Amniotic stem cell (primary cell): ENCODE data around the gene SMIM22.
A peak's percentile ranks its signal among the peaks of the same experiment; 100 is the strongest.

ENCODE experiments used
- DNase-seq: peaks from one replicate; lab custom pipeline; 2025; lab: John Stamatoyannopoulos, UW

SMIM22 gene

GRCh38 chr16:4795828-4796572 is 831 bp downstream of the SMIM22 start:
- no peak for DNase-seq

DNA sequence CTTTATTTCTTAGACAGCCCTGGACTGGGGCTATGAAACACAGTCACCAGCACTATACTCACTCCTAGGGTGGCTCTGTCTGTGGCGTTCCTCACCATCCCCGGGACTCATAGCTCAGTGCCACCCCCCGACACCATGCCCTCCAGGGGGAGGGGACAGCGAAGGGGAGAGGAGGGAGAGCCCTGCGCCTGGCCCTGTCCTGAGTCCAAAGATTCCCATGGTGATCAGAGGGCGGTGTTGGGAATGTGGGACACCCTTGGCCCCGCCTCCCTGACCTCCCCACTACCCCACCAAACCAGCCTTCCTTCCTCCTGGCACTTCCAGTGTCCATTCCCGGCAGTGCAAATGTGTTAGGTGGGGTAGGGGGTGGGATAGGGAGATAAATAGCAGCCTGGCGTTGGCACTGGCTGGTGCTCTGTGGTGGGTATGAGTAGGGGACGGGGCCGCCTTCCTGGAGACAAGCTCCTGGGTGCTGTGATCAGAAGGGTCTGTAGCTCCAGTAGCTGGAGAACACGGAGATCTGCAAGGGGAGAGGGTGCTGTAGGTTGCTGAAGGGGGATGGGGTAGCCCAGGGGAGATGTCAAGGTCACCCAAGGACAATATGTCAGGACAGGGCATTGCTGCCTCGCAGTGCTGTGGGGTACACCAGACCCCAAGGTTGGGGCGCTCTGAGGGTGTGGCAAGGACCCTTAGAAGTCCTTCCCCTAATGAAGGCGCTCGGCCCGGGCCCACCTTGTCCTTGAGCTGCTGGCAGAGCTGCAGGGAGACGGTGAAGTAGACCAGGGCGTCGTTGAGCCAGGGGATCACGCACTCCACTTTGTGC is 2.0 kb downstream of the SMIM22 start:
- no peak for DNase-seq

DNA sequence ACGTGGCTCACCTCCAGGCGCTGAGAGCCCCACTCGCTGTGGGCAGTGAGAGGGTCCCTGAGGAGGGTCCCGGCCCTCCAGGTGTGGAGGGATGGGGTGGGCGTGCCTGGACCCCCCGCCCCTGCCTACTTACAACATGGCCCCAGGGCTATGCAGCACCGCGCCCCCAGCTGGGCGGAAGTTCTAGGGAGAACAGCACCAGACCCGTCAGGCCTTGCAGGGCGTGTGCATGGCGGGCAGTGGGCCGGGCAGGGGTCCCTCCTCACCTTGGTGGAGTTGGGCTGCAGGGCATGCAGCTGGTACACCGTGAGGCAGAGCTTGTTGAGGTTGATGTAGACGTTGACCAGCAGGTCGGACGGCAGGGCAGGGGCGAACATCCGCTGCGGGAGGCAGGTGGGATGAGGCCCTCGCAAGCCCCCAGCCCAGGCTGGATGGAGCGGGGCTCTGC is 2.7 kb downstream of the SMIM22 start:
- no peak for DNase-seq

GRCh38 chr16:4798456-4798855 is 3.3 kb downstream of the SMIM22 start:
- no peak for DNase-seq

DNA sequence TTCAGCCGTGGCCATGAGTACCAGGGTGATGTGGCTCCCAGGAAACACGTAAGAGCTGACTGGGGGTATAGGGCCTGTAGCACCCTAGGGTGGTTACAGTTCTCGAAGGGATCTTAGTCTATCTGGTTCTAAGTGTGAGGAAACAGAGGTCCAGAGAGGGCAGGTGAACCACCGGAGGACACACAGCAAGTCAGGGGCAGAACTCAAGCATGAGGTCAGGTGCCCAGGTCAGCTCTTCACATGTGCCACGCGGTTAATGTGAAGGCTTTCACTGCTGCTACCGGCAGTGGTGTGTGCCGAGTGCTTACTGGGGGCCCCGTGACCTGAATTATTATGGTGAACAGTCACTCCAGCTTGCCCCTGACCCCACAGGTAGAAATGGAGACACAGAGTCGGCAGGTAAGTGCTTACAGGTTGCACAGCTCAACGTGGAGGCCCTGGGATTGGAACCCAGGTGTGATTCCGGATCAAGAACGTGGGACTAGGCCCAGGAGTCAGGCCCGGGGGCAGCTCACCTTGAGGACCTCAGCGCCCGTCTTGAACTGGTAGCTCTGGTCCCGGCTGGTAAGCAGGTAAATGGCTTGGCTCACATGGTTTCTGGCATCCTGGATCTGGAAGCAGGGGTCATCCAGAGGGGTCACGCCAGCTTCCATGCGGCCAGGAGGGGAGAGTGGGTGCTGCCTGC is 4.1 kb downstream of the SMIM22 start:
- DNase-seq, result no peak

- DNase-seq, result no peak
Measured at GRCh38 chr16:4800290-4801041, 5.3 kb downstream of the SMIM22 start.

- no peak for DNase-seq
Measured at GRCh38 chr16:4801051-4801961, 6.1 kb downstream of the SMIM22 start.

DNA sequence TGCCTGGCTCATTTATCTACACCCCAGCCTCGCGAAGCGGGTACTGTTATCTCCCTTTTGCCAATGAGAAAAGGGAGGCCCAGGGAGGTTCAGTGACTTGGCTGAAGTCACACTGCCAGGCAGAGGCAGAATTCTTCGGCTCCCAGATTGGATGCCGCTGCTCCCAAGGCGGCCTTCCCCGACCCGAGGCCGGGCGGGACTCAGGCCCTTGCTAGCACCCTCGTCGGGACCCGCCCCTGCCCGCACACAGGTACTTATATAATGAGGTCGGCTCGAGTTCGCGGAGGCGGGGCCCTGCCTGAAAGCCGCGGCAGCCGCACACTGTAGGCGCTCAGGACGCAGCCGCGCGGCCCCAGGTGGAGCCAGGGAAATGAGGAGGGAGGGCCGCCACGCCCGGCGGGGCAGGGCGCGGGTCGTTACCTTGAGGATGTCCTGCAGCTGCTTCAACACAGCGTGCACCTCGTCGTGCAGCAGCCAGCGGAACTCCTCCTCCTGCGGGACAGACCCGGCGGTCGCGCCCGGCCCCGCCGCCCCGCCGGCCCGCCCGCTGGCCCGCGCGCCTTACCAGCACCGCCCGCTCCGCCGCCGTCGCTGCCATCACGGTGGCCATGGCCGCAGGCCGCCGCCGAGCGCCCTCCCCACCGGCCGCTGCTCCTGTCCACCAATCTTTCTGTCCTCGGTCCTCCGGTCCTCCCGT is 6.9 kb downstream of the SMIM22 start, which contains the start of gene ROGDI:
Gene ROGDI (minus strand): TSS at position 672 of the 697 bp plus-strand sequence. CDS start 62 bp downstream, at position 610.
- DNase-seq, result no peak

- peak; percentile 84 for DNase-seq
Measured at GRCh38 chr16:4802659-4803287, 7.6 kb downstream of the SMIM22 start.

DNA sequence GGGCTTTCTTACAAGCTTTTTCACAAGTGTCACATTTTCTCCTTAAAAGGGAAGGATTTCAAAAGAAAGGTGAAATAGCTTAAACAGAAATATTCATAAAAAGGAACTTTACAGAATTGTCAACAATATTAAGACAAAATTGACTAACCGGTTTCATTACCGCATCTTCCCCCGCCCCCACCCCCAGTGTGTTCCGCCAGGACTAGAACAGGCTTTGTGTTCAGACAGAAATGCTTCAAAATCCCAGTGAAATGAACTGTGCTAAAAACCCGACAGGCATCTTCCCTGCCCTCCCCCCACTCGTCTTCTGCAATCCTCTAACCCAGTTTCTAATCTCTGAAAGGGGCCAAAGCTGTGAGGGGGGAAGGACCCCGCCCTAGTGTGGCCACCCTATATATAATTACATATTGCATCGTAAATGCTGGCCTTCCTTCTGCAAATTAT is 8.3 kb downstream of the SMIM22 start:
- DNase-seq, result no peak

DNA sequence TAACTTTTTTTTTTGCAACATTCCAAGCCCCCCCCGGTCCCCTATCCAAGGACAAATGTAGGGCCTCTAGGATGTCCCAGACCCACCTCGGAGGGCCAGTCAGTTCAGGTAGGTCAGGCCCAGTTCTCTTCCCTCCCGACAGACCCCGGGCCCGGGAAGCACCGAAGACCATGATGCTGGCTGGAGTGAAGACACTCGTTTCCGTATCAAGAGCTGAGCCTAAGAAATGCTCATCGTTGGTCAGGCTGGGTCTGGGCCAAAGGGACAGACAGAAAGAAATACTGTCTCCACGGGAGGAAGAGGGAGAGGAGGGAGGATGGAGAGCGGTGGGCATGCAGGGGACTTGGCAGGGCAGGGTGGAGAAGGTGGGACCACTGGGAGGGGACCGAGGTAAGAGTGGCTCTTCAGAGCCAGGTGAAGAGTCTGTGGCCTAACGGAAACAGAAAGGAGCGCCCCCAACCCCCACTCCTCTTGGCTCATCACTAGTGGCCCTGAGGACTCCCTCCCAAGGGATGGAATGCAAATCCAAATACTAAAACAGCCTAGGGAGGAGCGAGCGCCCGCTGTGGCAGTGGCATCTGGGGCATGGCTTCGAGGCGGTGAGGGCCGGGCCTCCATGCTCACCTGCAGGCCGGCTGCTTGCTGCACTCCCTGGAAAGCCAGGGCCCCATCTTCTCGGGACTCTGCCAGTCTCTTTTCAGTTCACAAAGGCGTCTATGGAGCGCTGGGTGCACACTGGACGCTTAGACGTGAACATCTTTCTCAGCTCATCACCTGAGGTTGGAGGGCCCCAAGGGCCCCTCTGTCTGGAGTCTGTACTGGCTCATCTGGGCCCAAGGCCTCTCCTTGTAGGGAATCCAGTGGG is 9.0 kb downstream of the SMIM22 start:
- no peak for DNase-seq

DNA sequence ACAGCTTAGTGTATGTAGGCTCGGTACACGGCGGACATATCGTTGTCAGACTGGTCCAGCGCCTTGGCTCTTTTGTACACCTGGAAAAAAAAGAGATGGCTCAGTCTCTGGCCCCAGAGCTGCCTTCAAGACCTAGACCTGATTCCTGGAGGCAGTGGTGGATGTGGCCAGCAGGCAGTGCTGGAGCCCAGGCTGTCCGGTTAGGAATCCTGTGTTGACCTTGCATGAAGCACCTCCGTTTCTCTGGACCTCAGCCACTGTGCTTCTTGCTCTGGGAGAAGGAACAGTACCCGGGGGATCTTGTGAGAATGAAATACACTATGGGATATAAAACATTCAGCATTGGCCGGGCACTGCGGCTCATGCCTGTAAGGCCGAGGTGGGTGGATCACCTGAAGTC is 10.1 kb downstream of the SMIM22 start:
- DNase-seq, result no peak

DNA sequence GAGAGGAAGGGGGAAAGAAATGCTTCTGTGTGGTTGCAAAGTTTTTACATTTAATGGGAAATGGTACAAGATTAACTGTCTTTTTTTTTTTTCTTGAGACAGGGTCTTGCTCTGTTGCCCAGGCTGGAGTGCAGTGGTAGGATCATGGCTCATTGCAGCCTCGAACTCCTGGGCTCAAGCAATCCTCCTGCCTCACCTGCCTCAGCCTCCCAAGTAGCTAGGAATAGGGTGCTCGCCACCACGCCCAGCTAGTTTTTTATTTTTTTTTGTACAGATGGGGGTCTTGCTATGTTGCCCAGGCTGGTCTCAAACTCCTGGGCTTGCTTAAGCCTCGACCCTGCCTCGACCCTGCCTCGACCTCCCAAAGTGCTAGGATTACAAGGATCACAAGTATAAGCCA is 11.1 kb downstream of the SMIM22 start:
- no peak for DNase-seq

DNA sequence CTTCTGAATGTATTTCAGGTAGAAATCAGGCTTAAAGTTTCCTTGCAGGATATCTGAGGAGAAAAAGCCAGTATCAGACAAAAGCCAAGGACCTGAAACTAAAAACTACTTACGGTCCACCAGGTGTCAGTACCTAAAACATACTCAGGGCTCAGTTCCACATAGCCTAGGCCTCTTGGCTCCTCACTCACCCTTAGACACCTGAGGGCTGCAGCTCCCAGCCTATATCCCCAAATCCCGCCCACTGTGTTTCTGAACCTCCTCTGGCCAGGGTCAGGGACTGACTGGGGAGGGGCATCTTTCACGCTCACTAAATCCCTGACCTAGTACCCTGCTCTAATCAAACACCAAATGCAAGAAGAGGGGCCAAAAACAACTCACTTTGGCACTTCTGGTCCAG is 16.1 kb downstream of the SMIM22 start:
- DNase-seq, result no peak

- no peak for DNase-seq
Measured at GRCh38 chr16:4811773-4812172, 16.6 kb downstream of the SMIM22 start.

- no peak for DNase-seq
Measured at GRCh38 chr16:4813251-4814003, 18.3 kb downstream of the SMIM22 start.

DNA sequence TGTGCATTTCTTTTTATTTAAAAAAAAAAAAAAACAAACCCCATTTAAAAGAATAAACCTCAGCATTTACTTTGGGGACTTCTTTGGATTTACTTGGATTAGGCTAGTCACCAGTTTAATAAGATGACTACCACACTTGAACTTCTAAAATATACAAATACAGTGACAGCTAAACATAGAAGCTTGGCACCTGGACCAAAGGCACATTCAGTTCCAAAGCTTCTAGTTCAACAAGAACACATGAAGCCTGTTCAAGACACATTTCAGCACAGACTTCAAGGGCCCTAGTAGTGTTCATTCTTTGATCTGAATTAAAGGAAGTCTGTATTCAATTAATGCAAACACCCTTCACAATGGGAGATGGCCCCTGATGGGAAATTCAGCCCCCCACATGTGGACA is 18.9 kb downstream of the SMIM22 start:
- no peak for DNase-seq
